ENCODE measurements around the gene JPT2. TPM values are rescaled to one million over a fixed set of nuclear protein-coding genes. Genes with fewer than 3 reads are reported as not detected.

Gene JPT2
- total and polyA plus RNA-seq, 10 of the 15 experiments (the other 5 are each of a cell fraction or from before 2014, with no cell fraction given): 11.7 to 78.4 (median 48.4) TPM

GRCh38 chr16:1688807-1689560 is 10.9 kb downstream of the JPT2 start:
- Histone ChIP-seq H3K4me1 (ENCODE audit: control insufficient read depth, insufficient read depth, low read length) (no peaks in the 10 kb centered on the region), H3K27me3 (replicated peaks in 1 of 2; ENCODE audit: control insufficient read depth in 2 of 2, insufficient read depth in 2 of 2, low read length in 1 of 2) (no peaks in the 10 kb centered on the region), H3K9ac (ENCODE audit: control insufficient read depth, insufficient read depth, low read length) (no peak overlapping the region), H3K79me2 (ENCODE audit: control insufficient read depth, insufficient read depth, low read length) (peaks cover 7% of the 10 kb centered on the region), H3K36me3 (ENCODE audit: control insufficient read depth in 2 of 2, insufficient read depth in 2 of 2, low read length in 1 of 2) (peaks cover 22 to 42% of the 10 kb centered on the region in 2 experiments), H4K20me1 (ENCODE audit: control insufficient read depth, insufficient read depth) (peaks cover 3% of the 10 kb centered on the region; the same call in 1 of the 2 replicates), H3K27ac (ENCODE audit: control insufficient read depth, insufficient read depth) (no peak overlapping the region), H3K4me2 (ENCODE audit: control insufficient read depth, insufficient read depth) (no peak overlapping the region), H3K4me3 (no peak overlapping the region), H3K9me3 (replicated peaks; ENCODE audit: control insufficient read depth, insufficient read depth, low read length) (no peaks in the 10 kb centered on the region), H2AFZ (ENCODE audit: control insufficient read depth, low read depth, low read length) (no peak overlapping the region)
- in situ Hi-C loops (cut with MboI): no loop called here
- RAD21 ChIA-PET (ENCODE audit: unreplicated experiment): no interaction called here
- DNase-seq (ENCODE audit: low read depth, low spot score): no peak
- WGBS (ENCODE audit: insufficient coverage, insufficient replicate concordance, low lambda C conversion rate, missing lambda C conversion rate): 93% methylated on average over 10 of the region's 10 CpGs
- SMC1A ChIA-PET (ENCODE audit: uncharacterized antibody, unreplicated experiment): no interaction called here
- intact Hi-C loops (cut with micrococcal nuclease; ENCODE audit: unreplicated experiment): no loop called here
- TF ChIP-seq TCF12 (IDR thresholded peaks at IDR 0.05; ENCODE audit: low read depth, low read length) (no peak), MEF2B (IDR thresholded peaks at IDR 0.05; ENCODE audit: partially characterized antibody, poor library complexity, severe bottlenecking) (no peak)
- TF ChIP-seq, protein P1, sequence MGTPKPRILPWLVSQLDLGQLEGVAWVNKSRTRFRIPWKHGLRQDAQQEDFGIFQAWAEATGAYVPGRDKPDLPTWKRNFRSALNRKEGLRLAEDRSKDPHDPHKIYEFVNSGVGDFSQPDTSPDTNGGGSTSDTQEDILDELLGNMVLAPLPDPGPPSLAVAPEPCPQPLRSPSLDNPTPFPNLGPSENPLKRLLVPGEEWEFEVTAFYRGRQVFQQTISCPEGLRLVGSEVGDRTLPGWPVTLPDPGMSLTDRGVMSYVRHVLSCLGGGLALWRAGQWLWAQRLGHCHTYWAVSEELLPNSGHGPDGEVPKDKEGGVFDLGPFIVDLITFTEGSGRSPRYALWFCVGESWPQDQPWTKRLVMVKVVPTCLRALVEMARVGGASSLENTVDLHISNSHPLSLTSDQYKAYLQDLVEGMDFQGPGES (IDR thresholded peaks at IDR 0.05): no peak
- CTCF ChIA-PET: no interaction called here
- POLR2A ChIA-PET: no interaction called here
- BruUV-seq (replicated peaks): no TSS peak
- no peak for ATAC-seq
- FAIRE-seq: no peak

DNA sequence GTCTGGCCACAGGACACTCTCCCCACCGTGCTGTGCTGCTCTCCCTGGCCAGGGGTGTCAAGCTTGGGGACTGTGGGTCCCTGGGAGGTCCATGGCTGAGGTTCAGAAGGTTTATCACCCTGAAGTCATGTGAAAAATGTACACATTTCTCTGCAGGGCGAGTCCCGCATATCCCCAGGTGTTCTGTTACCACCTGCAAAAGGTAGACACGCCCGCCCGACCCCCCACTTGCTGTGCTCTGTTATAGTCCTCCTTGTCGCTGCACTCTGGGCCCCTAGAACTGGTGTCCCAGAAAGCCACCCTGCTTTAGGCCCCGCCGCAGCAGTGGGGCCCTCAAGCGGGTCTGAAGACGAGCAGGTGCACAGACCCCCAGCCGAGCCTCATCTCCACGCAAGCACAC is 11.8 kb downstream of the JPT2 start:
- peaks cover 24 to 39% of the 10 kb centered on the region in 2 experiments for H3K36me3 ChIP-seq (ENCODE audit: control insufficient read depth in 2 of 2, insufficient read depth in 2 of 2, low read length in 1 of 2)
- intact Hi-C loops (cut with micrococcal nuclease; ENCODE audit: unreplicated experiment) (no loop called here), in situ Hi-C loops (cut with MboI) (no loop called here)
- no peaks in the 10 kb centered on the region for H3K4me1 ChIP-seq (ENCODE audit: control insufficient read depth, insufficient read depth, low read length)
- 0 out of 2 replicates have a peak, but pooled peaks cover 2% of the 10 kb centered on the region for H4K20me1 ChIP-seq (ENCODE audit: control insufficient read depth, insufficient read depth)
- no TSS peak for BruUV-seq (replicated peaks)
- H3K27me3 ChIP-seq (replicated peaks in 1 of 2; ENCODE audit: control insufficient read depth in 2 of 2, insufficient read depth in 2 of 2, low read length in 1 of 2): no peaks in the 10 kb centered on the region
- no peak overlapping the region for H3K9ac ChIP-seq (ENCODE audit: control insufficient read depth, insufficient read depth, low read length)
- ATAC-seq: no peak
- H3K79me2 ChIP-seq (ENCODE audit: control insufficient read depth, insufficient read depth, low read length): peaks cover 4% of the 10 kb centered on the region
- ChIA-PET RAD21 (ENCODE audit: unreplicated experiment) (no interaction called here), SMC1A (ENCODE audit: uncharacterized antibody, unreplicated experiment) (no interaction called here), POLR2A (no interaction called here), CTCF (no interaction called here)
- no peak overlapping the region for H3K4me3 ChIP-seq
- no peak overlapping the region for H3K27ac ChIP-seq (ENCODE audit: control insufficient read depth, insufficient read depth)
- H2AFZ ChIP-seq (ENCODE audit: control insufficient read depth, low read depth, low read length): no peak overlapping the region
- no peaks in the 10 kb centered on the region for H3K9me3 ChIP-seq (replicated peaks; ENCODE audit: control insufficient read depth, insufficient read depth, low read length)
- no peak overlapping the region for H3K4me2 ChIP-seq (ENCODE audit: control insufficient read depth, insufficient read depth)
- no peak for DNase-seq (ENCODE audit: low read depth, low spot score)
- WGBS (ENCODE audit: insufficient coverage, insufficient replicate concordance, low lambda C conversion rate, missing lambda C conversion rate): 97% methylated on average over 13 of the region's 13 CpGs
- FAIRE-seq: no peak
- TF ChIP-seq ZBTB4 (CRISPR knock-in tag; IDR thresholded peaks at IDR 0.05): no peak
- TF ChIP-seq USF1 (IDR thresholded peaks at IDR 0.05; ENCODE audit: borderline replicate concordance, extremely low read length, insufficient read depth, low read depth, low read length): no peak
- TF ChIP-seq, protein P2, sequence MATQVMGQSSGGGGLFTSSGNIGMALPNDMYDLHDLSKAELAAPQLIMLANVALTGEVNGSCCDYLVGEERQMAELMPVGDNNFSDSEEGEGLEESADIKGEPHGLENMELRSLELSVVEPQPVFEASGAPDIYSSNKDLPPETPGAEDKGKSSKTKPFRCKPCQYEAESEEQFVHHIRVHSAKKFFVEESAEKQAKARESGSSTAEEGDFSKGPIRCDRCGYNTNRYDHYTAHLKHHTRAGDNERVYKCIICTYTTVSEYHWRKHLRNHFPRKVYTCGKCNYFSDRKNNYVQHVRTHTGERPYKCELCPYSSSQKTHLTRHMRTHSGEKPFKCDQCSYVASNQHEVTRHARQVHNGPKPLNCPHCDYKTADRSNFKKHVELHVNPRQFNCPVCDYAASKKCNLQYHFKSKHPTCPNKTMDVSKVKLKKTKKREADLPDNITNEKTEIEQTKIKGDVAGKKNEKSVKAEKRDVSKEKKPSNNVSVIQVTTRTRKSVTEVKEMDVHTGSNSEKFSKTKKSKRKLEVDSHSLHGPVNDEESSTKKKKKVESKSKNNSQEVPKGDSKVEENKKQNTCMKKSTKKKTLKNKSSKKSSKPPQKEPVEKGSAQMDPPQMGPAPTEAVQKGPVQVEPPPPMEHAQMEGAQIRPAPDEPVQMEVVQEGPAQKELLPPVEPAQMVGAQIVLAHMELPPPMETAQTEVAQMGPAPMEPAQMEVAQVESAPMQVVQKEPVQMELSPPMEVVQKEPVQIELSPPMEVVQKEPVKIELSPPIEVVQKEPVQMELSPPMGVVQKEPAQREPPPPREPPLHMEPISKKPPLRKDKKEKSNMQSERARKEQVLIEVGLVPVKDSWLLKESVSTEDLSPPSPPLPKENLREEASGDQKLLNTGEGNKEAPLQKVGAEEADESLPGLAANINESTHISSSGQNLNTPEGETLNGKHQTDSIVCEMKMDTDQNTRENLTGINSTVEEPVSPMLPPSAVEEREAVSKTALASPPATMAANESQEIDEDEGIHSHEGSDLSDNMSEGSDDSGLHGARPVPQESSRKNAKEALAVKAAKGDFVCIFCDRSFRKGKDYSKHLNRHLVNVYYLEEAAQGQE (IDR thresholded peaks at IDR 0.05; ENCODE audit: low read depth, low read length): no peak
